ENCODE measurements around the gene PDE3B. TPM values are rescaled to one million over a fixed set of nuclear protein-coding genes. Genes with fewer than 3 reads are reported as not detected.
A peak's percentile ranks its signal among the peaks of the same experiment; 100 is the strongest.

PDE3B gene
- total and polyA plus RNA-seq, 2 of the 8 experiments (the other 6 are each of a cell fraction or from before 2014, with no cell fraction given), result 2.7 to 10.9 TPM

- Histone ChIP-seq H4K91ac (replicated peaks; ENCODE audit: insufficient read length, low read length) (peak within 1 kb of the TSS; percentile 34), H3K9me3 (ENCODE audit: insufficient read depth in 2 of 2, low read depth in 1 of 2, low read length in 1 of 2) (no peaks in the 10 kb centered on the region; a peak in 1 of 4 replicates), H3K4me3 (ENCODE audit: extremely low read depth in 1 of 4, insufficient read depth in 2 of 4, low read depth in 3 of 4, low read length in 4 of 4) (peak within 1 kb of the TSS; percentile 51 to 71 (median 63)), H3K79me1 (ENCODE audit: low read depth, low read length) (no peaks in the 10 kb centered on the region), H3K79me2 (ENCODE audit: control insufficient read depth in 1 of 2, insufficient read depth in 2 of 2, low read length in 2 of 2) (no peaks in the 10 kb centered on the region), H3K23me2 (ENCODE audit: low read depth, low read length) (peaks cover 8% of the 10 kb centered on the region; the same call in 1 of the 2 replicates), H3K36me3 (ENCODE audit: control insufficient read depth in 2 of 4, insufficient read depth in 4 of 4, low read length in 3 of 4) (no peaks in the 10 kb centered on the region), H3K23ac (ENCODE audit: insufficient read length) (no peak within 1 kb of the TSS), H2BK20ac (ENCODE audit: low read length) (no peak within 1 kb of the TSS), H3K18ac (ENCODE audit: extremely low read depth, low read length) (0 out of 2 replicates have a peak within 1 kb of the TSS, but pooled peaks have one; percentile 20), H3K4me2 (ENCODE audit: insufficient read depth in 1 of 2, low read depth in 2 of 2, low read length in 2 of 2) (peak within 1 kb of the TSS; percentile 74 to 92), H2BK12ac (ENCODE audit: low read depth, low read length) (peak within 1 kb of the TSS; percentile 40; the same call in 1 of the 2 replicates), H2BK5ac (ENCODE audit: low read depth, low read length) (peak within 1 kb of the TSS; percentile 35; the same call in 1 of the 2 replicates), H3K27me3 (replicated peaks in 1 of 4; ENCODE audit: control insufficient read depth in 3 of 4, extremely low read depth in 1 of 4, insufficient read depth in 3 of 4, low read length in 3 of 4) (peaks cover 0 to 4% (median 4%) of the 10 kb centered on the region in 4 experiments; a peak in 2 of 7 replicates), H4K5ac (ENCODE audit: insufficient read length, low read depth, low read length) (peak within 1 kb of the TSS; percentile 34), H2AK5ac (ENCODE audit: low read depth, low read length) (no peak within 1 kb of the TSS), H4K8ac (ENCODE audit: extremely low read depth, insufficient read depth, low read length) (peak within 1 kb of the TSS; percentile 84), H4K20me1 (replicated peaks in 1 of 2; ENCODE audit: control insufficient read depth in 1 of 2, insufficient read depth in 2 of 2, low read length in 2 of 2) (no peaks in the 10 kb centered on the region), H3K27ac (ENCODE audit: low read depth, low read length) (no peak within 1 kb of the TSS), H2BK15ac (ENCODE audit: low read length) (0 out of 2 replicates have a peak within 1 kb of the TSS, but pooled peaks have one; percentile 1), H3K56ac (replicated peaks; ENCODE audit: insufficient read length, low read depth, low read length) (peak within 1 kb of the TSS; percentile 52), H3K9ac (replicated peaks in 1 of 4; ENCODE audit: extremely low read depth in 1 of 4, low read depth in 3 of 4, low read length in 3 of 4) (peak within 1 kb of the TSS in 3 of 4 experiments; percentile 10 to 42 (median 23); a peak in 2 of 7 replicates), H3K4me1 (replicated peaks in 1 of 4; ENCODE audit: control insufficient read depth in 3 of 4, insufficient read depth in 4 of 4, low read length in 3 of 4) (no peaks in the 10 kb centered on the region; a peak in 2 of 7 replicates), H2AFZ (ENCODE audit: low read length) (peak within 1 kb of the TSS; percentile 64; the same call in 1 of the 2 replicates), H3K4ac (replicated peaks; ENCODE audit: insufficient read length, low read depth, low read length) (no peak within 1 kb of the TSS), H3K14ac (ENCODE audit: insufficient read length) (no peak within 1 kb of the TSS), H2BK120ac (replicated peaks; ENCODE audit: low read depth, low read length) (no peak within 1 kb of the TSS)
- FAIRE-seq, result peak; percentile 13
- 3% methylated on average over 30 of the region's 36 CpGs; no CpG with 5 or more reads in 1 of the 2 experiments for WGBS, 2 experiments (ENCODE audit: extremely low coverage in 1 of 2, insufficient coverage in 1 of 2, insufficient read length in 1 of 2, insufficient replicate concordance in 2 of 2, low coverage in 1 of 2, low lambda C conversion rate in 2 of 2, missing lambda C conversion rate in 1 of 2)
- peak; percentile 89 to 92 for DNase-seq (ENCODE audit: low read depth in 1 of 2, low spot score in 2 of 2)
- ChIA-PET POLR2A (ENCODE audit: partially characterized antibody) (interaction anchor here (0.9 to 1.9 kb wide), 5 partner anchors 81 to 392 kb away, joined by 3 to 10 read pairs (median 3); partner anchors contain the start of genes COPB1, PDE3B and PSMA1), CTCF (ENCODE audit: partially characterized antibody) (interaction anchor here (0.9 to 4.6 kb wide), 9 partner anchors 8 to 270 kb away, joined by 3 to 54 read pairs (median 4); no protein-coding TSS in a partner anchor)
- TF ChIP-seq E2F6 (IDR thresholded peaks at IDR 0.05) (peak; percentile 94), TBP (IDR thresholded peaks at IDR 0.05; ENCODE audit: low read depth, low read length) (peak; percentile 52; the same call in 1 of the 2 replicates), SP2 (IDR thresholded peaks at IDR 0.05; ENCODE audit: low read length) (peak; percentile 73), KDM1A (IDR thresholded peaks at IDR 0.05; ENCODE audit: borderline replicate concordance, low read length) (0 out of 2 replicates have a peak, but pooled peaks have one; percentile 67), CEBPB (IDR thresholded peaks at IDR 0.05; ENCODE audit: low read depth, low read length) (no peak), POU5F1 (IDR thresholded peaks at IDR 0.05; ENCODE audit: low read depth, low read length) (no peak), USF2 (IDR thresholded peaks at IDR 0.05; ENCODE audit: low read length) (no peak), TEAD4 (IDR thresholded peaks at IDR 0.05; ENCODE audit: low read depth, low read length) (no peak), RBBP5 (IDR thresholded peaks at IDR 0.05; ENCODE audit: borderline replicate concordance, low read depth, low read length) (peak; percentile 48), CTBP2 (IDR thresholded peaks at IDR 0.05; ENCODE audit: borderline replicate concordance, insufficient read depth, insufficient read length, low read length) (no peak)
These were observed 248.5 kb downstream of the PDE3B start, which contains the start of gene CYP2R1 for GRCh38 chr11:14892036-14892556. CYP2R1 (minus strand) TSS chr11:14892231; CDS start chr11:14892205, 26 bp downstream.

Measured in H1 (cell line).